Activated CD8-positive, alpha-beta memory T cell treated with anti-CD3 and anti-CD28 coated beads, Interleukin-2, amount 10 ng/mL, durations not matched to agents 7 days and 5 days (primary cell): ENCODE results near the gene SCAMP5. TPM values are rescaled to one million over a fixed set of nuclear protein-coding genes. Genes with fewer than 3 reads are reported as not detected.

Experiments used
- ATAC-seq: fragments of 150-1000 bp; cut with Tn5 transposase; one replicate; pipeline ENCODE4 v1.10.0; 2021; ENCODE audit warnings: moderate library complexity
- CTCF ChIA-PET: fragments of 350-600 bp; sonication (Branson Sonifier 250); formaldehyde crosslinking; loops from one replicate; lab custom pipeline; 2021; ENCODE audit warnings: antibody characterized with exemption; lab: Charles Lee
- DNase-seq: peaks from one replicate; pipeline ENCODE4 v3.0.0-alpha.2; 2020
- H3K27ac Mint-ChIP-seq: one replicate; pipeline ENCODE4 v1.8.0; 2021; ENCODE audit warnings: mild to moderate bottlenecking, mixed read lengths
- H3K27me3 Mint-ChIP-seq: one replicate; pipeline ENCODE4 v1.8.0; 2021; ENCODE audit warnings: mixed read lengths
- H3K36me3 Mint-ChIP-seq: one replicate; pipeline ENCODE4 v1.8.0; 2021; ENCODE audit warnings: mild to moderate bottlenecking, mixed read lengths
- H3K4me1 Mint-ChIP-seq: one replicate; pipeline ENCODE4 v1.8.0; 2021; ENCODE audit warnings: mixed read lengths
- H3K4me3 Mint-ChIP-seq: one replicate; pipeline ENCODE4 v1.8.0; 2021; ENCODE audit warnings: mild to moderate bottlenecking, moderate library complexity, mixed read lengths
- H3K9me3 Mint-ChIP-seq: one replicate; pipeline ENCODE4 v1.8.0; 2022; ENCODE audit warnings: low read depth, mixed read lengths
- total RNA-seq, 2 experiments: library from RNA; stranded (reverse); gene quantifications; one replicate each; pipeline ENCODE4 v1.2.3, GENCODE V29; 2021

Gene SCAMP5
- total RNA-seq, 2 experiments from 2014 or later, result 0.61 to 0.94 TPM

- CTCF ChIA-PET, result interaction anchor here (1.3 kb wide), 2 partner anchors 13 to 29 kb away, joined by 3 read pairs; partner anchors contain the start of gene SCAMP5
- H3K9me3 Mint-ChIP-seq, result no peaks in the 10 kb centered on the region
- peaks cover 10% of the 10 kb centered on the region for H3K4me1 Mint-ChIP-seq
- peak overlapping the region; percentile 24 for H3K27ac Mint-ChIP-seq
- H3K4me3 Mint-ChIP-seq, result no peak overlapping the region
- ATAC-seq (no peak), DNase-seq (no peak)
- no peaks in the 10 kb centered on the region for H3K36me3 Mint-ChIP-seq
- peaks cover 27% of the 10 kb centered on the region for H3K27me3 Mint-ChIP-seq
Measured at GRCh38 chr15:75008629-75009326, 13.4 kb downstream of the SCAMP5 start.

- no peak overlapping the region for H3K27ac Mint-ChIP-seq
- H3K9me3 Mint-ChIP-seq, result no peaks in the 10 kb centered on the region
- CTCF ChIA-PET, result no interaction called here
- no peaks in the 10 kb centered on the region for H3K4me1 Mint-ChIP-seq
- H3K4me3 Mint-ChIP-seq, result no peak overlapping the region
- peaks cover under 1% of the 10 kb centered on the region for H3K27me3 Mint-ChIP-seq
- ATAC-seq (no peak), DNase-seq (no peak)
- no peaks in the 10 kb centered on the region for H3K36me3 Mint-ChIP-seq
Measured at GRCh38 chr15:75016431-75016830, 21.1 kb downstream of the SCAMP5 start.

- H3K9me3 Mint-ChIP-seq, result no peaks in the 10 kb centered on the region
- H3K27ac Mint-ChIP-seq, result no peak overlapping the region
- peaks cover 13% of the 10 kb centered on the region for H3K4me1 Mint-ChIP-seq
- peaks cover 1% of the 10 kb centered on the region for H3K36me3 Mint-ChIP-seq
- ATAC-seq, result no peak
- no peak for DNase-seq
- no peaks in the 10 kb centered on the region for H3K27me3 Mint-ChIP-seq
- CTCF ChIA-PET, result interaction anchor here (1.1 to 1.6 kb wide), 3 partner anchors 9 to 1048 kb away, joined by 3 to 6 read pairs (median 5); partner anchors contain the start of gene C15orf39
- H3K4me3 Mint-ChIP-seq, result no peak overlapping the region
Measured at GRCh38 chr15:75019916-75020315, 24.6 kb downstream of the SCAMP5 start.

- CTCF ChIA-PET, result interaction anchor here (1.5 kb wide), 1 partner anchor 8 kb away, joined by 6 read pairs; no protein-coding TSS in a partner anchor
- peaks cover 1% of the 10 kb centered on the region for H3K36me3 Mint-ChIP-seq
- no peak overlapping the region for H3K4me3 Mint-ChIP-seq
- no peak for DNase-seq
- H3K4me1 Mint-ChIP-seq, result peaks cover 19% of the 10 kb centered on the region
- no peaks in the 10 kb centered on the region for H3K9me3 Mint-ChIP-seq
- no peaks in the 10 kb centered on the region for H3K27me3 Mint-ChIP-seq
- no peak overlapping the region for H3K27ac Mint-ChIP-seq
- ATAC-seq, result no peak
Measured at GRCh38 chr15:75021341-75021740, 26.0 kb downstream of the SCAMP5 start.

GRCh38 chr15:75022783-75023180, 27.4 kb downstream of the SCAMP5 start:
- CTCF ChIA-PET, result interaction anchor here (1.3 to 5.4 kb wide), 6 partner anchors 20 to 975 kb away, joined by 3 to 38 read pairs (median 11); partner anchors contain the start of genes C15orf39 and SCAMP5
- Mint-ChIP-seq H3K27me3 (no peaks in the 10 kb centered on the region), H3K36me3 (peaks cover 1% of the 10 kb centered on the region), H3K4me1 (peaks cover 19% of the 10 kb centered on the region), H3K9me3 (no peaks in the 10 kb centered on the region), H3K27ac (no peak overlapping the region), H3K4me3 (peak overlapping the region; percentile 90)
- ATAC-seq (no peak), DNase-seq (no peak)

GRCh38 chr15:75023181-75023871, 28.0 kb downstream of the SCAMP5 start, which contains the start of gene PPCDC:
Gene PPCDC (plus strand): TSS chr15:75023590. CDS start chr15:75028319, 4,729 bp downstream.
- Mint-ChIP-seq H3K27ac (peak within 1 kb of the TSS; percentile 89), H3K27me3 (no peaks in the 10 kb centered on the region)
- peak; percentile 100 for ATAC-seq

GRCh38 chr15:75023872-75024636, 28.7 kb downstream of the SCAMP5 start:
- DNase-seq, result no peak
- Mint-ChIP-seq H3K27ac (peak overlapping the region; percentile 89), H3K4me1 (peaks cover 19% of the 10 kb centered on the region), H3K4me3 (peak overlapping the region; percentile 90), H3K36me3 (peaks cover 1% of the 10 kb centered on the region), H3K9me3 (no peaks in the 10 kb centered on the region), H3K27me3 (no peaks in the 10 kb centered on the region)
- CTCF ChIA-PET, result interaction anchor here (0.7 to 5.4 kb wide), 11 partner anchors 10 to 1053 kb away, joined by 3 to 38 read pairs (median 5); partner anchors contain the start of genes C15orf39 and SCAMP5
- no peak for ATAC-seq

More at GRCh38 chr15:75023181-75023871, 28.0 kb downstream of the SCAMP5 start, which contains the start of gene PPCDC:
- H3K9me3 Mint-ChIP-seq, result no peaks in the 10 kb centered on the region
- CTCF ChIA-PET, result interaction anchor here (0.7 to 5.4 kb wide), 9 partner anchors 10 to 1052 kb away, joined by 3 to 38 read pairs (median 5); partner anchors contain the start of genes C15orf39 and SCAMP5
- peak; percentile 98 for DNase-seq
- peaks cover 1% of the 10 kb centered on the region for H3K36me3 Mint-ChIP-seq
- peaks cover 19% of the 10 kb centered on the region for H3K4me1 Mint-ChIP-seq
- peak within 1 kb of the TSS; percentile 90 for H3K4me3 Mint-ChIP-seq

- Mint-ChIP-seq H3K27me3 (no peaks in the 10 kb centered on the region), H3K4me3 (peak overlapping the region; percentile 90), H3K9me3 (no peaks in the 10 kb centered on the region), H3K4me1 (peaks cover 24% of the 10 kb centered on the region), H3K27ac (peak overlapping the region; percentile 40), H3K36me3 (peaks cover 1% of the 10 kb centered on the region)
- ATAC-seq (no peak), DNase-seq (no peak)
- CTCF ChIA-PET, result interaction anchor here (0.7 to 5.4 kb wide), 11 partner anchors 11 to 971 kb away, joined by 3 to 38 read pairs (median 5); partner anchors contain the start of gene C15orf39
Measured at GRCh38 chr15:75025107-75025506, 29.7 kb downstream of the SCAMP5 start.

GRCh38 chr15:75025548-75026260, 30.3 kb downstream of the SCAMP5 start:
- no peak for ATAC-seq
- DNase-seq, result no peak
- Mint-ChIP-seq H3K4me1 (peaks cover 24% of the 10 kb centered on the region), H3K36me3 (peaks cover 1% of the 10 kb centered on the region), H3K9me3 (no peaks in the 10 kb centered on the region), H3K27ac (peak overlapping the region; percentile 35), H3K27me3 (no peaks in the 10 kb centered on the region), H3K4me3 (peak overlapping the region; percentile 90)
- CTCF ChIA-PET, result interaction anchor here (0.7 to 5.4 kb wide), 10 partner anchors 10 to 971 kb away, joined by 3 to 38 read pairs (median 4); partner anchors contain the start of gene C15orf39

- ATAC-seq, result no peak
- Mint-ChIP-seq H3K4me3 (no peak overlapping the region), H3K4me1 (peaks cover 36% of the 10 kb centered on the region), H3K27me3 (no peaks in the 10 kb centered on the region), H3K36me3 (peaks cover 1% of the 10 kb centered on the region), H3K9me3 (no peaks in the 10 kb centered on the region), H3K27ac (no peak overlapping the region)
- DNase-seq, result no peak
- CTCF ChIA-PET, result interaction anchor here (2.7 to 5.4 kb wide), 3 partner anchors 16 to 177 kb away, joined by 9 to 38 read pairs (median 23); no protein-coding TSS in a partner anchor
Measured at GRCh38 chr15:75027551-75027950, 32.2 kb downstream of the SCAMP5 start.

- Mint-ChIP-seq H3K4me1 (peaks cover 36% of the 10 kb centered on the region), H3K4me3 (no peak overlapping the region), H3K36me3 (no peaks in the 10 kb centered on the region), H3K27ac (no peak overlapping the region), H3K9me3 (no peaks in the 10 kb centered on the region), H3K27me3 (no peaks in the 10 kb centered on the region)
- DNase-seq (no peak), ATAC-seq (peak; percentile 11)
- CTCF ChIA-PET, result interaction anchor here (0.7 to 4.4 kb wide), 18 partner anchors 8 to 1056 kb away, joined by 3 to 68 read pairs (median 6); partner anchors contain the start of genes C15orf39 and SCAMP5
Measured at GRCh38 chr15:75028991-75029377, 33.6 kb downstream of the SCAMP5 start.
